ENCODE data around the gene ST8SIA4.
"Not testable (repeated sequence)": the region's sequence is repeated elsewhere in the genome, so short reads cannot be mapped to it uniquely, and the experiment has no call there.

- TF ChIP-seq CTCF, POLR2AphosphoS5, POLR2A (IDR thresholded peaks at IDR 0.05): not testable (repeated sequence)
Observed at GRCh38 chr5:100785536-100785935, 117.5 kb downstream of the ST8SIA4 start.

Data from transverse colon (tissue), 4 donors.